ENCODE data around the gene UGT1A7. TPM values are rescaled to one million over a fixed set of nuclear protein-coding genes. Genes with fewer than 3 reads are reported as not detected.
A peak's percentile ranks its signal among the peaks of the same experiment; 100 is the strongest.
"Not testable (repeated sequence)": the region's sequence is repeated elsewhere in the genome, so short reads cannot be mapped to it uniquely, and the experiment has no call there.

Gene UGT1A7
- total RNA-seq, 1 experiment from 2014 or later: not detected

DNA sequence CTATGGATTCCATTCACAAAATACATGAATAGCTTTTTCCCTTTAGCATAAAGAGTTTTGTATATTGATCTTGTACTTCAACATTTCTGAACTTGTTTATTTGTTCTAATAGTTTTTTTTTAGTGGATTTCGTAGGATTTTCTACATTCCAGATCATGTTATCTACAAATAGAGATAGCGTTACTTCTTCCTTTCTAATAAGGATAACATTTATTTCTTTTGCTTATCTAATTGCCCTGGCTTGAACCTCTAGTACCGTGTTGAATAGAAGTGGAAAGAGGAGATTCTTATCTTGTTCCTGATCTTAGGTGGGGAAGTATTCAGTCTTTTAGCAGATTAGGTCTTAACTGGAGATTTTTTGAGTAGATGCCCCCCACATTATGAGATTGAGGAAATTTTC lies 20.5 kb downstream of the UGT1A7 start:
- DNase-seq (ENCODE audit: low read depth, low spot score): no peak
- in situ Hi-C loops (cut with HindIII; ENCODE audit: low pct_unique_long_range_greater_than_20kb, low sequenced_read_pairs): no loop called here

DNA sequence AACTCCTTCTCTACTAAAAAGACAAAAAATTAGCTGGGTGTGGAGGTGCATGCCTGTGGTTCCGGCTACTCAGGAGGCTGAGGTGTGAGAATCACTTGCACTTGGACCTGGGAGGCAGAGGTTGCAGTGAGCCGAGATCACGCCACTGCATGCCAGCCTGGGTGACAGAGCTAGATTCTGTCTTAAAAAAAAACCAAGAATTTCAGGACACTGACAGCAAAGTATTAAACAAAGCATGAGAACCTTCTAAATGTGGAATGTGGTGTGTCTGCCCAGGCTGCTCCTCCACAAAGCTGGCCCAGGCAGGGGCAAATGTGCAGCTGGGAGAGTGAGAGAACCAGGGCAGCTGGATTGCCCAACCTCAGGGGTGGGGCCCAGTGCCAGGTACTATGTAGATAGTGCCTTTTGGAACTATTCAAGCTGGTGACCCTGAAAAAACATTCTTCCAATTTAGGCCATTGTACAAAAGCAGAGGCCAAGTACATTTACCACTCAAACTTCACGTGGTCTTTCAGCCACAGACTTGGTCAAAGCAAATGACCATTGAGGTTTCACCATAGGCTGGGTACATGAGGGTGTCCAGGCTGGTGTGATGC lies 24.3 kb downstream of the UGT1A7 start:
- in situ Hi-C loops (cut with HindIII; ENCODE audit: low pct_unique_long_range_greater_than_20kb, low sequenced_read_pairs): no loop called here
- no peak for DNase-seq (ENCODE audit: low read depth, low spot score)

DNA sequence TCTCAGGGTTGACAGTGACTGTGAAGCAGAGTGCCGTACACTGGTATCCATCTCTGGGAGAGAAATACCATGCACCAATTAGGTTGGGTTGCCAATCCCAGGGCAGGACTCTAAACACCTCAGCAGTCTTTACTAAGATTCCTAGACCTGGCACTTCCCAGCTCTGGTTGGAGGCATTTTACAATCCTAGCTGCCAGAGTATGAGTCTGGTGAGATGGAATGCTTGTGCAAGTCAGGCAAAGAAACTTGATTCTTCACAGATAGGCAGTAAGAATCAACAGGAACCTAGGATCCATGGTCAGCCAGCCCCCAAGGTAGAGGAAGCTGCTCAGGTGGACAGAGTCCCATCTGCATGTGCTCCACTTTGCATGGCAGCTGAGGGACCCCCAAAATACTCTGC lies 25.0 kb downstream of the UGT1A7 start:
- in situ Hi-C loops (cut with HindIII; ENCODE audit: low pct_unique_long_range_greater_than_20kb, low sequenced_read_pairs): no loop called here

DNA sequence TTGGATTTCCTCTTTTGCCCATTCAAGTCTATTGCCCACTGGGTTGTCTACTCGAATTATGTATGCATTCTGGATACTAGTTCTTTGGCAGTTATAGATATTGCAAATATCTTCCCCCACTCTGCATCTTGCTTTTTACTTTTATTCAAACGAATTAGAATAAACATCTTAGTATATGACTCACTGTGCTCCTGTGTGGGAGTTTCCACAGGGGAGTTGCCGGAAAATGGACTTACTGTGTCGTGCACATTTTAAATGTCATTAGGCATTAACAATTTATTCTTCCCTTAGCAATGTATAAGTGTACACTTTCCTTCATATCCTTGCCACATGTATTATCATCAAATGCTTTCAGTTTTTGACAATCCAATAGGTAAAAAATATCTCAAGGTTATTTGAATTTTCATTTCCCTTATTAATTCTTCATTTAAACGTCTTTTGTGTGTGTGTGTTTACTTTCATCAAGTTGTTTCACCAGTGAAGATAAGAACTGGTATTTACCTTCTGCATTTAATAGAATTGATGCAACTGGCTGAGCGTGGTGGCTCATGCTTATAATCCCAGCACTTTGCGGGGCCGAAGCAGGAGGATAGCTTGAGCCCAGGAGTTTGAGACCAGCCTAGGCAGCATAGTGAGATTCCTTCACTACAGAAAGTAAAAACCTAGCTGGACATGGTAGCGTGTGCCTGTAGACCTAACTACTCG lies 26.4 kb downstream of the UGT1A7 start:
- in situ Hi-C loops (cut with HindIII; ENCODE audit: low pct_unique_long_range_greater_than_20kb, low sequenced_read_pairs): no loop called here
- DNase-seq (ENCODE audit: low read depth, low spot score): no peak

More for the DNA sequence above, 25.0 kb downstream of the UGT1A7 start:
- DNase-seq (ENCODE audit: low read depth, low spot score): no peak

DNA sequence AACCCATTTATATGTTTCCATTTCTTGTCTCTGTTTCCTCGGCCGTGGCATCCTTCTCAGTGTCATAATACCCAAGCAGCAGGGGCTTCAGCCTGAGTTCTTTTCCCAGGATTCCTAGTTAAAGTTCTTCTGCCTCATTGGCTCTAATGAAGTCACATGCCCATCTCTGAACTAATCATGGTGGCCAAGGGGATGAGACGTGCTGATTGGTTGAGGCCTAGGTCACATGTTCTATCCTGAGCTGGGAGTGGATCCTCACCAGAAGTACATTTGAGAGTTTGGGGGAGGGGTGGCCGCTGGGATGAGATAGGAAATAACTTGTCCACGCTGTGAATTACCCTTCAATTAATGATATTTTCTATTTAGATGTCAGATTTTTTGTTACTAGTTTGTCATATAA lies 27.2 kb downstream of the UGT1A7 start:
- peak; percentile 8 for DNase-seq (ENCODE audit: low read depth, low spot score)
- in situ Hi-C loops (cut with HindIII; ENCODE audit: low pct_unique_long_range_greater_than_20kb, low sequenced_read_pairs): no loop called here

DNA sequence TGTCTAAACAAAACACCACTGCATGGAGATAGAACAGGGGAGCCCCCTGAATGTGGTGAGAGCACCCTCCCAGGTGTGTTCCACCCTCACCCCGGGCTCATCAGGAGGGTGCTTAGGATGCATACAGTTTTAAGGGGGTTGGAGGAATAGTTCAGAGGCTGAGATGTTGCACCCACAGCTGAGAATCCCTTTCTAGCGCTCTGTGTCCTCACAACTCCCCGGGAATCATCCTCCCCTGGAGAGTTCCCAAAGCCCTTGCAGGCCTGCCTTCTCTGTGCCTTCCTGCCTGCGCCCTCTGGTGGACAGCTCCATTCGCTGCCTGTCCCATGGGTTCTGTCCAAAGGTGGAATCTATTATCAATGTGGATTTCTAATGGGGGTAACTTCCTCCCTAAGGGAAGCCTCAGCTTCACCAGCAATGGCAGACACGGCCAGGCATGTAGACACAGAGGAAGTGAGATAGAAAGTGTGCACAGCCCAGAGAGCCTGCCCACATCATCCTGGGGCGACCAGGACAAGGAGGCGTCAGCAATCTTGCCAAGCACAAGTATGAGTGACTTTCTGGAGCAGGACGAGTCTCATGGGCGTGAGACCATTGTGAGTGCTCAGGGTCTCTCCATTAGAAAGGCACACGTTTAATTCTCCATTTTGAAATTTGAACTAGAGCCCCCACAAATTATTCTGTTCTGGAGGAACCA lies 29.8 kb downstream of the UGT1A7 start:
- peak; percentile 77 for DNase-seq (ENCODE audit: low read depth, low spot score)
- in situ Hi-C loops (cut with HindIII; ENCODE audit: low pct_unique_long_range_greater_than_20kb, low sequenced_read_pairs): no loop called here

DNA sequence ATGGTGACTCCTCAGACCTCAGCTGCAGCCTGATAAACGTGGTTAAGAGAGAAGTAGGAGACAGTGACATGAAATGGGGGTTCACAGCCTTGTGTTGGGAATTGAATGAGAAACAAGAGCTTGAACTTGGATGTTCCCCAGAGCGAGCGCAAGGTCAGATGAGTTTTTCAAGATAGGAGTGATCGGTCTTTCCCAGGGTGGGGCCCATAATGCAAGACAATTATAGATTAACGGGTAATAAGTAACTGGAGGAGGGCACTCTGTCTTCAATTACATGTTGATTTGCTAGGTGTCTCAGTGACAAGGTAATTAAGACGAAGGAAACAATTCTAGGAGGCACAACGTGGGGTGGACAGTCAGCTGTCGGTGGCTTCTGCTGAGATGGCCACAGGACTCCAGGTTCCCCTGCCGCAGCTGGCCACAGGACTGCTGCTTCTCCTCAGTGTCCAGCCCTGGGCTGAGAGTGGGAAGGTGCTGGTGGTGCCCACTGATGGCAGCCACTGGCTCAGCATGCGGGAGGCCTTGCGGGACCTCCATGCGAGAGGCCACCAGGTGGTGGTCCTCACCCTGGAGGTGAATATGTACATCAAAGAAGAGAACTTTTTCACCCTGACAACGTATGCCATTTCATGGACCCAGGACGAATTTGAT lies 31.0 kb downstream of the UGT1A7 start, which contains the start of gene UGT1A5:
UGT1A5 (plus strand) TSS at position 297 of the 651 bp plus-strand sequence; CDS start at position 382, 85 bp downstream.
- no peak for DNase-seq (ENCODE audit: low read depth, low spot score)
- in situ Hi-C loops (cut with HindIII; ENCODE audit: low pct_unique_long_range_greater_than_20kb, low sequenced_read_pairs): no loop called here

DNA sequence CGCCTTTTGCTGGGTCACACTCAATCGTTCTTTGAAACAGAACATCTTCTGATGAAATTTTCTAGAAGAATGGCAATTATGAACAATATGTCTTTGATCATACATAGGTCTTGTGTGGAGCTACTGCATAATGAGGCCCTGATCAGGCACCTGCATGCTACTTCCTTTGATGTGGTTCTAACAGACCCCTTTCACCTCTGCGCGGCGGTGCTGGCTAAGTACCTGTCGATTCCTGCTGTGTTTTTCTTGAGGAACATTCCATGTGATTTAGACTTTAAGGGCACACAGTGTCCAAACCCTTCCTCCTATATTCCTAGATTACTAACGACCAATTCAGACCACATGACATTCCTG lies 31.5 kb downstream of the UGT1A7 start:
- no peak for DNase-seq (ENCODE audit: low read depth, low spot score)
- in situ Hi-C loops (cut with HindIII; ENCODE audit: low pct_unique_long_range_greater_than_20kb, low sequenced_read_pairs): no loop called here

DNA sequence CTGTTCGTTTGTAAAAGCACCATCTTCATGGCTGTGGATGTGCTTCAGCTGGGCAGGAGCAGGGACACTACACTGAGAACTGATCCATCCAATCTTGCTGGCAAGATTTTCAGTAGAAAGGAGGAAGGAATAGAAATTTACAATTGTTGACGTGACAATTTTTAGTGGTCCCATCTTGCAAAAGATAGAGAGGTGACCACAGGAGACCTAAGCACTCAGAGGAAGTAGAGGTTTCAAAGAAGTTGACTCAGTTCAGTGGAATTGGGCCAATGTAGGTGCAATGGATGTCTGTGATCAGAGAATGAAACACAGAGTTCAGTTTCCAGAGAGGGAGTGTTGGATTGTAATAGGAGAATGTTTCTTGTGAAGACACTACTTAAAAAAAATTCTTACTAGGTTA lies 32.4 kb downstream of the UGT1A7 start:
- in situ Hi-C loops (cut with HindIII; ENCODE audit: low pct_unique_long_range_greater_than_20kb, low sequenced_read_pairs): no loop called here
- DNase-seq (ENCODE audit: low read depth, low spot score): no peak

DNA sequence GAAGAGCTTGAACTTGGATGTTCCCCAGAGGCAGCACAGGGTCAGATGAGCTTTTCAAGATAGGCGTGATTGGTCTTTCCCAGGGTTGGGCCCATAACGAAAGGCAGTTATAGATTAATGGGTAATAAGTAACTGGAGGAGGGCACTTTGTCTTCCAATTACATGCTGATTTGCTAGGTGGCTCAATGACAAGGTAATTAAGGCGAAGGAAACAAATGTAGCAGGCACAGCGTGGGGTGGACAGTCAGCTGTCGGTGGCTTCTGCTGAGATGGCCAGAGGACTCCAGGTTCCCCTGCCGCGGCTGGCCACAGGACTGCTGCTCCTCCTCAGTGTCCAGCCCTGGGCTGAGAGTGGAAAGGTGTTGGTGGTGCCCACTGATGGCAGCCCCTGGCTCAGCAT lies 36.9 kb downstream of the UGT1A7 start, which contains the start of gene UGT1A4:
UGT1A4 (plus strand) TSS at position 185 of the 400 bp plus-strand sequence; CDS start at position 270, 85 bp downstream.
- in situ Hi-C loops (cut with HindIII; ENCODE audit: low pct_unique_long_range_greater_than_20kb, low sequenced_read_pairs): no loop called here
- no peak for DNase-seq (ENCODE audit: low read depth, low spot score)

DNA sequence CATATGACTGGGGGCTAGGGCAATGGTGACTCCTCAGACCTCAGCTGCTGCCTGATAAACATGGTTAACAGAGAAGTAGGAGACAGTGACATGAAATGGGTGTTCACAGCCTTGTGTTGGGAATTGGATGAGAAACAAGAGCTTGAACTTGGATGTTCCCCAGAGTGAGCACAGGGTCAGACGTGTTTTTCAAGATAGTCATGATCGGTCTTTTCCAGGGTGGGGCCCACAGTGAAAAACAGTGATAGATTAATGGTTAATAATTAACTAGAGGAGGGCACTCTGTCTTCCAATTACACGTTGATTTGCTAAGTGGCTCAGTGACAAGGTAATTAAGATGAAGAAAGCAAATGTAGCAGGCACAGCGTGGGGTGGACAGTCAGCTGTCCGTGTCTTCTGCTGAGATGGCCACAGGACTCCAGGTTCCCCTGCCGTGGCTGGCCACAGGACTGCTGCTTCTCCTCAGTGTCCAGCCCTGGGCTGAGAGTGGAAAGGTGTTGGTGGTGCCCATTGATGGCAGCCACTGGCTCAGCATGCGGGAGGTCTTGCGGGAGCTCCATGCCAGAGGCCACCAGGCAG lies 47.1 kb downstream of the UGT1A7 start, which contains the start of gene UGT1A3:
UGT1A3 (plus strand) TSS at position 320 of the 579 bp plus-strand sequence; CDS start at position 405, 85 bp downstream.
- in situ Hi-C loops (cut with HindIII; ENCODE audit: low pct_unique_long_range_greater_than_20kb, low sequenced_read_pairs): no loop called here
- no peak for DNase-seq (ENCODE audit: low read depth, low spot score)

DNA sequence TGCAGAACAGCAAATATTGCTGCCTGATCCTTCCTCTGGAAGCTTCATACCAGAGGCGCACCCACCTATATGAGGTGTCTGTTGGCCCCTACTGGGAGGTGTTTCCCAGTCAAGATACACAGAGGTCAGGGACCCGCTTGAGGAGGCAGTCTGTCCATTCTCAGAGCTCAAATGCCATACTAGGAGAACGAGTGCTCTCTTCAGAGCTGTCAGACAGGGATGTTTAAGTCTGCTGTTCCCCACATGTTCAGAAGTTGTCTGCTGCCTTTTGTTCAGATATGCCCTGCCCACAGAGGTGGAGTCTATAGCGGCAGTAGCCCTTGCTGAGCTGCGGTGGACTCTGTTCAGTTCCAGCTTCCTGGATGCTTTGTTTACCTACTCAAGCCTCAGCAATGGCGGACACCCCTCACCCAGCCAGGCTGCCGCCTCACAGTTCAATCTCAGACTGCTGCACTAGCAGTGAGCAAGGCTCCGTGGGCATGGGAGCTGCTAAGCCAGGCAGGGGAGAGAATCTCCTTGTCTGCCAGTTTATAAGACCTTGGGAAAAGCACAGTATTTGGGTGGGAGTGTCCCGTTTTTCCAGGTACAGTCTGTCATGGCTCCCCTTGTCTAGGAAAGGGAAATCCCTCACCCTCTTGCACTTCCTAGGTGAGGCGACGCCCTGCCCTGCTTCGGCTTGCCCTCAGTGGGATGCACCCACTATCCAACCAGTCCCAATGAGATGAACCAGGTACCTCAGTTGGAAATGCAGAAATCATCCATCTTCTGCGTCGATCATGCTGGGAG lies 55.4 kb downstream of the UGT1A7 start:
- in situ Hi-C loops (cut with HindIII; ENCODE audit: low pct_unique_long_range_greater_than_20kb, low sequenced_read_pairs); DNase-seq (ENCODE audit: low read depth, low spot score): not testable (repeated sequence)

DNA sequence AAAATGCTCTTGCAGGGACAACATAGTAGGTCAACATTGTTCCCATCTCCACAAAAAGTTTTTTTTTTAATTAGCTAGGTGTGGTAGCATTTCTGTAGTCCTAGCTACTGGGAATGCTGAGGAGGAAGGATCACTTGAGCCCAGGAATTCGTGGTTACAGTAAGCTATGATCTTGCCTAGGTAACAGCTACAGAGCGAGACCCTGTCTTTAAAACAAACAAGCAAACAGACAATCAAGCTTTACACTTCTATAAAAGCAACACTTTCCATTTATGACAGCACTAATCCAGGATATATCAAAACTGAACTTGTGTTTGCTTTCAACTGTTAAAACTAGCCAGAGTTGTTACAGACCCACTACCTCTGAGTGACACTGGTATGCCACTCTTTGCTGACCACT lies 59.2 kb downstream of the UGT1A7 start:
- DNase-seq (ENCODE audit: low read depth, low spot score): no peak

DNA sequence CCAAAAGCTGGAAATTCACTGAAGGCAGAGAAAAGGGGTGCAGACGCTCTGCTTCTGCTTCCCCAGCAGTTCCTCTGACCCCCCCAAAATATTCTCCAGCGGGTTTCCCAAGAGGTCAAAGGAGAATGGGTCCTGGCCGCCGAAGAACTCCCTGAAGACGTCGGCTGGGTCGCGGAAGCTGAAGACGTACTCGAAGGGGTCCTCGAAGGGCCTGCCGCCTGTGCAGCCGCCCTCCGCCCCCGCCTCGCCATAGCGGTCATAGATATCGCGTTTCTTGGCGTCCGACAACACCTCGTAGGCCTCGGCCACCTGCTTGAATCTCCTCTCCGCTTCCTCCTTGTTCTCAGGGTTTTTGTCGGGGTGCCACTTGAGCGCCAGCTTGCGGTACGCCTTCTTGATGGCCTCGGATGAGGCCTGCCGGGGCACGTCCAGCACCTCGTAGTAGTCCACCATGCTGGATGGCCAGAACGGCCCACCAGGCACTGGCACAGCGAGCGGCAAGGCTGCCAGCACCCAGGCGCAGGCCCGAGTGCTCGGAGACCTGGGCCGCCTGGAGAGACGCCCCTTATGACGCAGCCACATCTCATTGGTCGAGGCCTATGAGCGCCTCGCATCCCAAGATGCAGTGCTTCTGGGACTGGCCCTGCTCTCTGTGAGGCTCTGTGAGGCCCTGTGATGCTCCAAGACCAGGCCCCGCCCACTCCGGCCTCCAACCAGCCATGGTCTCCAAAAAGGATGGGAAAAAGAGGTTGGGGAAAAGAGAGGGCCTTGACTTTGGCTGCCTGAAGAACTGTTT lies 62.0 kb downstream of the UGT1A7 start:
- in situ Hi-C loops (cut with HindIII; ENCODE audit: low pct_unique_long_range_greater_than_20kb, low sequenced_read_pairs): no loop called here
- DNase-seq (ENCODE audit: low read depth, low spot score): no peak

More for the DNA sequence above, 59.2 kb downstream of the UGT1A7 start:
- in situ Hi-C loops (cut with HindIII; ENCODE audit: low pct_unique_long_range_greater_than_20kb, low sequenced_read_pairs): no loop called here

DNA sequence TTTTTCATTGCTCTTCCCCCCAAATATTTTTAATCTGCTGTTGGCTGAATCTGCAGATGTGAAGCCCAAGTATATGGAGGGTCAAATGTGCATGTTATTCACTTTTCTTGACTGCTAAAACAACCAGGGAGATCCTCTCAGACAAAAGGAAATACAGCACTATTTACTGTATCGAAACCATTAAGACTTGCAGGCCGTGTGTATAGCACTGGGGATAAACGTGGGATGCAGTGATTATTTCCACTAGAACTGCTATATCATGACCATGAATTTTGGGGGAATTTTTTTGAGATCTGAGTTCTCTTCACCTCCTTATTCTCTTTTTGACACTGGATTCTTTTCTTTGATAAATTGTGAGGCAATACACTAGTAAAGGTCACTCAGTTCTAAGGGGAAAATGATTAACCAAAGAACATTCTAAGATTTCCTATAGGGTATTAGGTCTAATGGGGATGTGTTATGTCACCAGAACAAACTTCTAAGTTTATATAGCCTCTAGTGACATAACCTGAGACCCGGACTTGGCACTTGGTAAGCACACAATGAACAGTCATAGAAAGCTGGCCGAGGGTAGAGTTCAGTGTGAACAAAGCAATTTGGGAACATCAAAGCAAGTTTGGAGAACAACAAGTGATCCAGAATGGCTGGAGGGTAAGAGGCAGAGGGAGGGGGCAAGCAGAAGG lies 63.5 kb downstream of the UGT1A7 start:
- DNase-seq (ENCODE audit: low read depth, low spot score): no peak
- in situ Hi-C loops (cut with HindIII; ENCODE audit: low pct_unique_long_range_greater_than_20kb, low sequenced_read_pairs): no loop called here

DNA sequence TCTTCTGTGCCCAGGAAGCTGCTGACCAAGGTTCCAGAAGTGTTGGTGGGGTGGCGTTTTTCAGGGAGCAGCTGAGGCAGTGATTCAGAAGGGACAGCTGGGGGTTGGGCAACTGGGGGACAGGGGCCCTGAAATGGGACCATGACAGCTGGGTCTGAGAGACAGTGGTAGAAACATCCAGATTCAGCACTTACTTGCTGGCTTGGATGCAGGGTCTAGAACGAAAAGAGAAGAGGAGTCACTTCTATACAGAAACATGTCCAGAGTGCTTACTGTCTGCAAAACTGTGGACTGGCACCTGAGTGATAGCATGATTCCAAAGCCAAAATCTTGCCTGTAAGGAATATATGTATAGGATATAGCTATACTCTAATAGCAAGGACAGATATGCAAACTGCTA lies 64.1 kb downstream of the UGT1A7 start:
- DNase-seq (ENCODE audit: low read depth, low spot score); in situ Hi-C loops (cut with HindIII; ENCODE audit: low pct_unique_long_range_greater_than_20kb, low sequenced_read_pairs): not testable (repeated sequence)
